GM19438 (cell line): ENCODE measurements around the gene RUNX1.
"Not testable (repeated sequence)": the region's sequence is repeated elsewhere in the genome, so short reads cannot be mapped to it uniquely, and the experiment has no call there.

Source experiments
- ATAC-seq: cut with Tn5 transposase; IDR thresholded peaks from one replicate; pipeline ENCODE4 v1.9.1; 2021; ENCODE audit warnings: low read depth; ENCODE audit not compliant: unreplicated experiment

Gene RUNX1

GRCh38 chr21:34817821-34818661, 231.1 kb downstream of the RUNX1 start:
- ATAC-seq: no peak

DNA sequence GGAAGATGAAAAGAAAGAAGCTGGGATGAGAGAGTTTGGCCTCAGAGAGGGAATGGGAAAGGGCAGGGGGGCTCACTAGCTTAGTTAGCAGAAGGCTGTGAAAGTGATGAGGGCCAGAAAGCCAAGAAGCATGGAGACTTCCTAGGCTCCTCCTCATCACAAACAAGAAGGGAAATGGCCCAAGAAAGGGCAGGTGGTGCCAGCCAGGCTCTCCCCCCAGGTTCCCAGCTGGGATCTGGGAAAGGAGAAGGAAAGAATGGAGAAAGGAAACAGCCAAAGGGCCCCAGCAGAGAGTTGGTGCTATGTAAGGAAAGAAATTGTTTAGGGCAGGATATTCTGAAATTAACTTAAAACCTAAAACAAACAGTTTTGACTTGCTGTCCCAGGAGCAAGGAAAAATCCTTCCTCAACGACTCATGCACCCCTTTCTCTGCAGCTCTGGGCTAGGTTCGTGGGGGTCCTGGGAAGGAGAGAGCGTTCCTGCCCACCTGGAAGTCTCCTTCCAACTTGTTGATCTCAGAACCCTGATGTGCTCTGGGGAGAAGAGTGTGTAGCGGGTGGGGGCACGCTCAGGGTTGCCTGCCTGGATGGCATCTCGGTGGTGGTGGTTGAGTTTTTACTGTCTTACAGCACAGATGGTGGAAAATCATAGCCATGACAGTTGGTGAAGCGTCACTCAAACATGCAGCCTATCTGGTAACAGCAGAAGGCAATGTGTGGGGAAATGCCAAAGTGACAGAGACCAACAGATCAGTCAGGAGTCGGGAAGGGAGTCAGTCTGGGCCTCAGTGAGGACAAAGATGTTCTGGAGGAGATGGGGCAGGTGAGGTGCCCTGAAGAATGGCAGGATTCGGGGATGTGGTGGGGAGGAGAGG, 233.0 kb downstream of the RUNX1 start:
- ATAC-seq: no peak

- no peak for ATAC-seq
Observed at GRCh38 chr21:34814529-34814951, 234.6 kb downstream of the RUNX1 start.

DNA sequence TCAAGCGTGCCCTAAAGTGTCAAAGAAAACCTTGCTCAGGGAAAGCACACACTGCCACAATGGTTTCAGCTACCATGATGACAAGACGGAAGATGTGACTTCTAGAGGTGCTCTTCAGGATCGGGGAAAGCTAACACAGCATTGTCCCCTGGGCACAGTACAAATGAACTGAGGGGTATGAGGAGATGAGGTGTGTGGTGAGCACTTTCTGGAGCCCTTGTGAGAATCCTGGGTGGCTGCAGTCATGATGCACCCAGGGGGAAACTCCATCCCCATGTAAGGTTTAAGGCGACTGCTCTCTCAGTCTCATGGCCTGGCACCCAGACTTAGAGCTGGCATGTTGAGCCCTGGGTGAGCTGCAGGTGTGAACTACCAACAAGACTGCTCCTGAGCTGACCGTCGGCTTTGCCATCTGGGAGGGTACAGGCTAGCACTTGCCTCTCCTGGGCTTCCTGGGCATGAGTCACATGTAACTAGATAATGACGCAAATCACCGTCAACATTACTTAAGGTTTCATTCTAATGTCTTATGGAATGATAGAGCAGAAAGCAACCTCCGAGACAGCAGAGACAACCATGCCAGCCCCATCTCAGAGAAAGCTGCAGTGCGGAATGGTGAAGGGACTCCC, 235.7 kb downstream of the RUNX1 start:
- ATAC-seq: no peak

DNA sequence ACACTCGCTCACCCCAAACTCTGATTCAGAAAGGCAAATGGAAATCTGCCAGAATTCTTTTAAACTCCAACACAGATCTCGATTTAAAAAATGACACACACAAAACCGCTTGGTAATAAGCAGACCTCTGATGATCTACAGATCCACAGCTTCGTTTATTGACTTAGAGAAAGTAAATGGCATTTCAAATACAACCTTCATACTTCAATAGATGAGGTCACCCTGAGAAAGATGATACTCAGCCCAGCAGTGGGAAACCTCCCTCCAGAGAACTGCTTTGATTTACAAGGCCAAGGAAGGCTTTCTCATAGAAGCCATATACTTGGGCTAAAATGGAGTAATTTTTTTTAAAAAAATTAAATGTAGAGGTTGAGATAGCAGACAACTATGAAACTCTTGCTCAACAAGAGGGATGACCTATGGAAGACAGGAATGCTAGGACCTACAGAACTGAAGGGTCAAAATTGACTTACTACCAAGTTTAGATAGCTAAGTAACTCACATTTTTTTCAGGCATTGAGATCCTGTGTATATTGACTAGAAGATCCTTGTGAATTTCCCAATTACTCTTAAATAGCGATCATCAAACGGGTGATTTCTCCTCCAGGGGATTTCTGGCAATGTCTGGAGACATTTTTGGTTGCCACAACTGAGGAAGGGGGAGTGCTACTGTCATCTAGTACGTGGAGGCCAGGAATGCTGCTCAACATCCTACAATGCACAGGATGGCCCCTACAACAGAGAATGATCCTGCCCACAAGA, 236.4 kb downstream of the RUNX1 start:
- no peak for ATAC-seq

DNA sequence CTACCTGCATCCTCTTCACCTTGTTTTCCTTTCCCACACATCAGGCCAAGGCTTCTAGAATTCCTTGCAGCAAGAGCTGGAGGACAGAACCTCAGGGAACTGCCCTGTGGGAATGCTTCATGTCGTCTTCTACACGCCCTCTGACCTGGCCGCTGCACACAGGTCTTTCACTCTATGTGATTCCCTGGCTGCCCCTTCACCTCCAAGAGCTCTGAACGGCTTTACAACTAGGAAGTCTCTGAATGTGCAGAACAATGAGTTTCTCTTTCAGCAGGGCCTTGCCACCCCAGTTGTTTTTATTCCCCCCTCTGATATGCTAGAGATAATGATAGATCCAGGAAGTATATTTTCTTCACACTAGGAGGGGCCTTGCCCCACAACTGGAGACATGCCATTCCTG, 237.7 kb downstream of the RUNX1 start:
- ATAC-seq: no peak

- ATAC-seq: no peak
Observed at GRCh38 chr21:34810786-34811185, 238.3 kb downstream of the RUNX1 start.

- ATAC-seq: no peak
Observed at GRCh38 chr21:34809822-34810221, 239.3 kb downstream of the RUNX1 start.

DNA sequence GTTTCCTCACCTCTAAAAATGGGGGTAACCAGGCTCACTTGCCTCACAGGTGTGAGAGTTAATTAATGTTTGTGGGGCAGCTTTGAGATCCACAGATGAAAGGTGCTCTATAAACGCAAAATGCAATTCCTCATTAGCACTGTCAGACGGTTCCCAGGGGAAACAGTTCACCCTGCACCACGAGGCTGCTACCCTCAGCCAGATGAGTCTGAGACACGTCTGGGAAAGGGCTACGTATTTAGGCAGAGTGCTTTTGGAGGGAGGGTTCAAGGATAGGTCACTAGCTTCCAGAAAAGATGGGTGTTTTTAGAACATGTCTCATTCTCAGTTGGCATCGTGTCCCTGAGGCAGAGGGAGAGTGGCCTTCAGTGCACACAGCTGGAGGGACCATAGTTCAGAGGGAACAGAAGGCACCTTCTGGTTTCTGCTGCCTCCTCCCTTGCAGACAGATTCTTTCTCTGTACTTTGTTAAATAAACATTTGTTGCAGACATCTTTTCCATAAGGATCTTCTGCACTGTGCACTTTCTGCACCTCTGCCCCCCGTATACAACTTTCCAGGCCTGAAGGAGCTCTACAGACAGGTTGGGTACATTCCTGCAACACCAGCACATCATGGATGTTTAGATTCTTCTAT, 240.4 kb downstream of the RUNX1 start:
- no peak for ATAC-seq

DNA sequence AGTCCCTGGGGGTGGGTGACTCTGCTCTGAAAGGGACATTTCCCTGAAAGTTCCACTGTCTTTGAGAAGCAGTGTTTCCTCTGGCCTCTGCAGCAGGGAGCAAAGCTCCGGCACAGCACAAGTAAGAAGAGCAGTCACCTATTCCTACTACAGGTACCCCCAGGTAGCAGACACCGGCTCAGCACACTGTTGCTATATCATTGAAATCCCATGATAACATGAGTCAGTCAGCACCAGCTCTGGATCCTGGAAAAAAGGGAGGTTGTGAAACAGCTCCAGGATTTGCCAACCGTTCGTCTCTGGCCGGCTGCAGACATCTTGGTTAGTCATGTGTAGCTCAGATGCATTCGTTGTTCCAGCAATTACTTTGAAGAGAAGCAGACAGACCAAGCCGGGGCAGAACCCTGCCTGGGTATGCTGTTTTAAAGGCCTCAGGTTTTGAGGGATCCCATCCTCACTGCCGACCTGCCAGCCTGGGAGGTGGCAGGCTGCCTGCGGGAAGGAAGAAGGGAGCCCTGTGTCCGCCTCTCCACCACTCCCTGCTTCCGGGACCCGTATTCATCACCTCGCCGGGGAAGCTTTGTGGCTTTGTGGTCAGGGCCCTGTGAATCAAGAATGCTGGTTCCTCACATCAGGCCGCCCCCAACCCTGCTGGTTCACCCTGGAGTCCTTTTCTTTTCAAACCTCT, 241.1 kb downstream of the RUNX1 start:
- ATAC-seq: no peak

DNA sequence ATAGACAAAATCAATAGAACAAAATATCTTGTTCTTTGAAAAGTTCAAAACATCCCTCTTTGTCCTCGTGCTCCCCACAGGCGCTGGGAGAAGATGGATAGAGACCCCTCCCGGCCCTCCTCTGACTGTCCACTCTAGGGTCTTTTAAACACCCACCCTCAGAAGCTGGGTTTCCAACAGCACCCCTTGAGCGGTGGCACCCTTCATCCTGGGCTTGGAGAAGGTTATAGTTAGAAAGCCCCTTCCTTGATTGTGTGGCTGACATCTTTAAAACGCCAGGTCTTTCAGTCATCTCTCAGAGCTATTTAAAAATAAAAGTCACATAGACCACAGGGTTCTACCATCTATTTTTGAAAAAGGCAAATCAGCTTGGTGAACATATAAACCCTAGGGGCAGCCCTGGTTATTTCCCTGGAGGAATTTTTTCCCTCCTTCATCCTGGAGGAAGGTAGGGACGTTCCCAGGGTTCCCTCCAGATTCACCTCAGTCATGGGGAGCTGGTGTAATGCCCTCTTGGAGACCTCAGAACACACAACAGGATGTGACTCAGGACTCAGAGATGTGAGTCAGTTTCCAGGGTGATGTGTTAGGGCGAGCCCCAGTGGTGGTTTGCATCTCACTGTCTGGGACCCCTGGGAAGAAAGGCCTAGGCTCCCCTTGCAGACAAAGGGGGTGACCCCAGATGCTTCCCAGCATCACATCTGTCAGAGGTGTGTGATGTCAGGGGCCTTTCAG, 241.8 kb downstream of the RUNX1 start:
- no peak for ATAC-seq

GRCh38 chr21:34806423-34806822, 242.7 kb downstream of the RUNX1 start:
- ATAC-seq: no peak

GRCh38 chr21:34805157-34805556, 243.9 kb downstream of the RUNX1 start:
- no peak for ATAC-seq

- ATAC-seq: not testable (repeated sequence)
Observed at GRCh38 chr21:34804584-34804983, 244.5 kb downstream of the RUNX1 start.

DNA sequence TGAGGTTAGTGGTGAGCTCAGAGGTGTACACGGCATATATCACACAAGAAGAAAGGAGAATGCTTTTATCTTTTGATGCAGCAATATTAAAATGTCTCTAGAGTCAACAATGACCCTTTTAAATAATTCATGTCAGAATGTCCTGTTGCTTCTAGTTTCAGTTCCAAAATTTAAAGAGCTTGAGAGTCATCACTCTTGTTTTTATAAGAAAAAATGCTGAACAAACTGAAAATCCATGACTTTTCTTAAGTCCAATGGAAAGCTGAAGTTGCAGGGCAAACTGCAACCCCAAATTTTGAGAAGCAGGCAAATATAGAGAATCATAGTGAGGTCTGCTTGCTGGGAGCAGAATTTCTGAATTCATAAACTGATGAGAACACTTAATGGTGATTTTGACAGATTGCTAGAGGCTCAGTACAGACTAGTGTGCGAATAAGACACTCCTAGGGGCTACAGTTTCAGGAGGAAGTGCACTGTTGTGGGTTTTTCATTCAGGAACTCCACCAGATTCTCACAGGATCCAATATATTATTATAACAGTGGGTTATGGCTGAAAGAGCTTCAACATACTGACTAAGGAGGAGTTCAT, 245.2 kb downstream of the RUNX1 start:
- ATAC-seq: no peak

DNA sequence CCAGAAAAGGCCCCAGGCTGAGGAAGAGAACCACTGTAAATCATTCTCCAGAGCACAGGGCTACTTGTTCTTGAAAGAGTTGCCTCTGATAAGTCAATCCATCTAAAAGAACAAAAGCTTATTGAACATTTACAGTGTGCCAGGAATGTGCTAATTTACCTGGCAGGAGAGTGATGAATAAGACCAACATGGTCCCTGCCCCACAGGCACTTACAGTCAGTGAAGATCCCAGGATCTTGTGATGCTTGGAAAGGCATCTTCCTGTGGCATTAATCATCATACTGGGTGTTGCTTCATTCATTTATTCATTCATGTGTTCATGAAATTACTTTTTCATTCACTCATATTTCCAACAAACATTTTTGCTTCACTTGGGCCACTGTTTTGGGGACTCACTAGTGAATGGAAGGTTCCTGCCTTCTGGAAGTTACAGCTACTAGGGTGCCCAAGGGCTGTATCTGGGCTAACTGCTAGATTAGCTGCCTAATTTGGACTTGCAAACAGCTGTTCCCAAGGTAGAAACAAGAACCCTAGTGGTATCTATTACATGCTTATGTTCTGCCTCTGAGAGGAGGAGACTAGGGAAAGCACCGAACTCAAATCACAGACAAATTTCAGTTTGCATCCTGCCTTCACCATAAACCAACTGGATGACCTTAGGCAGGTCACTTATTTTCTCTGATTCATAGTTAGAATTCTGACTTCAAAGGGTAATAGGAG, 246.8 kb downstream of the RUNX1 start:
- no peak for ATAC-seq

DNA sequence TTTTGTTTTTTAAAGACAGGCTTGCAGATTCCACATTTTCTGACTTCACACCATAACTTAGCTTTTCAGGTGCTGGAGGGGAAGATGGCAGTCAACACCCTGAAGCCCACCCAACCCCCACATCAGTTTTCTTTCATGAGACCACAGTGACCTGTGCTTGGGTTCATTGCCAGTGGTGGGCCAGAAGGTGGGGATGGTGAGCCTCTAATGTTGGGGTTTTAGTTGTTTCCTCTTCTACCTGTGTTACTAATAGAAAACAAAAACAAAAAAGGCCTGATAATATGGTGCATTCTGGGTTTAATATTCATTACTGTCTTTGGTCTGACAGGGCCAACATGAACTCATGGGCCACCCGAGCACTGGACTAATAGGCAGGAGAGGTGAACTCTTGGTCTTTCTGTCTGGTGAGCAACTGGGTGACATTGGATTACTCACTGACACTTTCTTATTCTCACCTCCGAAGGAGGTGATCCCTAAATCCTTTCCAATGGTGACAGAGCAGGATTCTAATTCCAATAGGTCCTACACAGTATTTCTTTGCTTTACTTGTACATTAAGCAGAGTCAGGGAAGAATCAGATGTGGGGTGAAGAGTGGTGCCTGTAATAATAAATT, 247.5 kb downstream of the RUNX1 start:
- no peak for ATAC-seq
